Ishikawa (cell line): ENCODE measurements around the gene SYCE3.

Experiments used
- CEBPB ChIP-seq: IDR thresholded peaks from 2 replicates; pipeline ENCODE4 v1.6.1; 2012
- CREB1 ChIP-seq: IDR thresholded peaks from 2 replicates; pipeline ENCODE4 v1.6.1; 2012; ENCODE audit warnings: low read depth
- EGR1 ChIP-seq: IDR thresholded peaks from 2 replicates; pipeline ENCODE4 v1.6.1; 2012
- EP300 ChIP-seq: IDR thresholded peaks from 2 replicates; pipeline ENCODE4 v1.6.1; 2012; ENCODE audit warnings: borderline replicate concordance
- FOXM1 ChIP-seq: IDR thresholded peaks from 2 replicates; pipeline ENCODE4 v1.6.1; 2012; ENCODE audit warnings: low read depth, borderline replicate concordance
- MAX ChIP-seq: IDR thresholded peaks from 2 replicates; pipeline ENCODE4 v1.6.1; 2012
- NFIC ChIP-seq: IDR thresholded peaks from 2 replicates; pipeline ENCODE4 v1.6.1; 2012
- RAD21 ChIP-seq: IDR thresholded peaks from 2 replicates; pipeline ENCODE4 v1.6.1; 2012; ENCODE audit warnings: low read depth
- REST ChIP-seq: IDR thresholded peaks from 2 replicates; pipeline ENCODE4 v1.6.1; 2012; ENCODE audit warnings: low read depth, mild to moderate bottlenecking
- TAF1 ChIP-seq: IDR thresholded peaks from 2 replicates; pipeline ENCODE4 v1.6.1; 2012; ENCODE audit warnings: low read depth, mild to moderate bottlenecking
- TCF12 ChIP-seq: IDR thresholded peaks from 2 replicates; pipeline ENCODE4 v1.6.1; 2012; ENCODE audit warnings: low read depth
- TEAD4 ChIP-seq: IDR thresholded peaks from 2 replicates; pipeline ENCODE4 v1.6.1; 2012
- USF1 ChIP-seq: IDR thresholded peaks from 2 replicates; pipeline ENCODE4 v1.6.1; 2012
- YY1 ChIP-seq: IDR thresholded peaks from 2 replicates; pipeline ENCODE4 v1.6.1; 2012; ENCODE audit warnings: low read depth
- ZBTB7A ChIP-seq: IDR thresholded peaks from 2 replicates; pipeline ENCODE4 v1.6.1; 2012; ENCODE audit warnings: low read depth

SYCE3 gene

GRCh38 chr22:50556703-50557102 is 6.0 kb downstream of the SYCE3 start:
- TF ChIP-seq MAX (no peak), EP300 (no peak), USF1 (no peak), RAD21 (no peak)

GRCh38 chr22:50553310-50553709 is 9.4 kb downstream of the SYCE3 start:
- no peak for TF ChIP-seq EGR1
- TF ChIP-seq TCF12: no peak
- TF ChIP-seq RAD21: no peak
- no peak for TF ChIP-seq MAX
- no peak for TF ChIP-seq TAF1
- no peak for TF ChIP-seq FOXM1
- TF ChIP-seq USF1: no peak
- no peak for TF ChIP-seq TEAD4

GRCh38 chr22:50551160-50551752 is 11.5 kb downstream of the SYCE3 start:
- TF ChIP-seq TAF1 (no peak), MAX (no peak)

GRCh38 chr22:50550395-50550794 is 12.3 kb downstream of the SYCE3 start:
- TF ChIP-seq MAX: no peak
- TF ChIP-seq TCF12: no peak
- no peak for TF ChIP-seq EP300
- TF ChIP-seq TAF1: no peak
- TF ChIP-seq CEBPB: no peak
- TF ChIP-seq REST: no peak
- TF ChIP-seq FOXM1: no peak
- TF ChIP-seq ZBTB7A: no peak
- no peak for TF ChIP-seq EGR1
- TF ChIP-seq NFIC: no peak
- TF ChIP-seq TEAD4: no peak
- TF ChIP-seq USF1: no peak
- no peak for TF ChIP-seq CREB1
- no peak for TF ChIP-seq YY1
- TF ChIP-seq RAD21: no peak

- TF ChIP-seq FOXM1 (no peak), EP300 (no peak)
Observed at GRCh38 chr22:50548921-50549790, 13.6 kb downstream of the SYCE3 start.

GRCh38 chr22:50548040-50548920 is 14.4 kb downstream of the SYCE3 start:
- no peak for TF ChIP-seq CEBPB
- TF ChIP-seq NFIC: no peak
- TF ChIP-seq FOXM1: no peak
- no peak for TF ChIP-seq TCF12
- no peak for TF ChIP-seq TAF1
- TF ChIP-seq YY1: no peak
- no peak for TF ChIP-seq CREB1
